Measurements from ENCODE around the gene IL2RG.

The IL2RG gene

GRCh38 chrX:71068044-71068918 is 43.1 kb downstream of the IL2RG start, which contains the start of gene SNX12:
Gene SNX12 (minus strand): TSS chrX:71068334. CDS start chrX:71068306, 28 bp downstream.
- peak; percentile 89 for DNase-seq

GRCh38 chrX:71067712-71068043 is 43.7 kb downstream of the IL2RG start:
- no peak for DNase-seq

- DNase-seq, result no peak
These were observed 44.3 kb downstream of the IL2RG start for GRCh38 chrX:71067089-71067488.

DNA sequence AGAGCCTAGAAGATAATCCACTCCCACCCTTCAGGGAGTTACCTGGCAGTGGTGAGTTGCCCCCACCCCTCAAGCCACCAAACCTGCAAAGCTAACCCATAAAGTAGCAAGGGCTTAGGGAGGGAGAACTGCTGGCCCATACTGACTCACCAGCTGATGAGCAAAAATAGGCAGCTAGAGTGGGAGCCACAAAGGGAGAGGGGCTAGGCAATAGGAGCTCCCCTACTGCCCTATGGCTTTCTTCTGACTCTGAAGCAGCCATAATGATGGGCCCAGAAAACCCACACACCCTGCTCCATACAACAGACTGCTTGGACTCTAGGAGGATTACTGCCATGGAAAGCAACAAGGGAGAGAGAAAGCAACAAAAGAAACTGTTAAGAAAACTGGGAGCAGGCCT is 51.2 kb downstream of the IL2RG start:
- DNase-seq, result no peak

- no peak for DNase-seq
These were observed 53.4 kb downstream of the IL2RG start for GRCh38 chrX:71057848-71058530.
